Motor neuron (in vitro differentiated cells): ENCODE measurements around the gene STRIP1. TPM values are rescaled to one million over a fixed set of nuclear protein-coding genes. Genes with fewer than 3 reads are reported as not detected.

Source experiments
- ATAC-seq, 8 experiments: fragments of 200-7000 bp; cut with Tn5 transposase; replicated peaks in 6 of 8; 2 replicates each; pipeline ENCODE4 v1.8.0; 2021; ENCODE audit warnings: mild to moderate bottlenecking in 8 of 8, moderate library complexity in 8 of 8
- H3K27ac ChIP-seq, 2 donors: fragments of 250-450 bp; sonication (Bioruptor Pico); 2 replicates each; pipeline ENCODE4 v1.9.0; 2021; ENCODE audit warnings: antibody characterized with exemption in 2 of 2, mild to moderate bottlenecking in 2 of 2, moderate library complexity in 1 of 2
- H3K4me1 ChIP-seq, 2 donors: fragments of 250-450 bp; sonication (Bioruptor Pico); replicated peaks in 1 of 2; 2 replicates each; pipeline ENCODE4 v1.6.1; 2021; ENCODE audit warnings: antibody characterized with exemption in 2 of 2, mild to moderate bottlenecking in 2 of 2, moderate library complexity in 1 of 2
- H3K4me3 ChIP-seq, 5 donors: fragments of 250-450 bp; sonication (Bioruptor Pico); 2 replicates each; pipeline ENCODE4 v1.9.0; 2021; ENCODE audit warnings: antibody characterized with exemption in 5 of 5, mild to moderate bottlenecking in 5 of 5, moderate library complexity in 4 of 5
- WGBS, 10 experiments: fragments of 450-650 bp; shearing (Covaris generic); methylation state at CpG; one replicate each; pipeline ENCODE4 v1.0.0; 2022; 5-methylcytosine and 5-hydroxymethylcytosine counted together
- in situ Hi-C, 9 experiments: fragments of 400-800 bp; cut with MboI; loops; one replicate each; pipeline ENCODE4 v1.15.0; 2021; ENCODE audit warnings: low sequenced_read_pairs in 9 of 9, low pct_unique_long_range_greater_than_20kb in 2 of 9; ENCODE audit not compliant: unreplicated experiment in 9 of 9
- total RNA-seq, 8 experiments: library from RNA; unstranded; fragments of 300-600 nt; gene quantifications; 2 replicates each; pipeline versions ENCODE4 v1.2.3 to v1.2.4, GENCODE V29; 2022

Gene STRIP1
- total RNA-seq, 8 experiments from 2014 or later, result 29.7 to 98.3 (median 60.3) TPM

GRCh38 chr1:110089561-110090275 lies 55.3 kb downstream of the STRIP1 start:
- in situ Hi-C loops, result loop anchor here in 1 of 9 experiments (25.0 kb wide), 1 partner anchor 102 kb away; the partner anchor contains the start of gene AHCYL1
- ATAC-seq, result peak in 1 of 8 experiments; percentile 11
- Histone ChIP-seq H3K4me3 (no peak overlapping the region), H3K4me1 (peaks cover 0 to under 1% of the 10 kb centered on the region in 2 donors), H3K27ac (no peak overlapping the region)
- 40 to 68% (median 48%) methylated on average over 1 to 7 of the region's 7 CpGs; no CpG with 5 or more reads in 7 of the 10 experiments for WGBS, 10 experiments

- ATAC-seq, result no peak
- Histone ChIP-seq H3K27ac (no peak overlapping the region), H3K4me3 (no peak overlapping the region), H3K4me1 (no peaks in the 10 kb centered on the region)
- WGBS, 10 experiments, result 0 to 83% (median 46%) methylated on average over 1 to 2 of the region's 2 CpGs
- in situ Hi-C loops, result loop anchor here in 1 of 9 experiments (25.0 kb wide), 1 partner anchor 104 kb away; the partner anchor contains the start of gene AHCYL1
These were observed 57.0 kb downstream of the STRIP1 start for GRCh38 chr1:110091381-110091780.

DNA sequence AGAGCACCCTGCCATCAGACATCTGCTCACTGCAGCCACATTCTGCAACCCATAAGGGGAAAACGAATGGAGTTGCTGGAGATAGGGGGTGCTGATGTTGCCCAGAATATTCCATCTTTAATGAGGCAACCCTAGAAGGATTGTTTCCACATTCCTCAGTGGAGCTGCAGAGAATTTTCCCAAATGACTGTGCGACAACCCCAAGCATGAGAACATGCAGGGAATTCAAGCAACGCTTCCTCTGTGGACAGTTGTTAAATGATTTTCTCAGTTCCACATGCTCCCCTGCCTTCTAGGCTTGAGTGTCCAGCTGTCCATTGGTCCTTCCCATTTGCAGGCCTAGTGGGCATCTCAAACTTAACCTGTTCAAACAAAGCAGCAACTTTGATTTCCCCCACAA lies 57.4 kb downstream of the STRIP1 start:
- in situ Hi-C loops, result loop anchor here in 1 of 9 experiments (25.0 kb wide), 1 partner anchor 104 kb away; the partner anchor contains the start of gene AHCYL1
- no peaks in the 10 kb centered on the region for H3K4me1 ChIP-seq
- no peak for ATAC-seq

GRCh38 chr1:110092991-110093390 lies 58.6 kb downstream of the STRIP1 start:
- 50 to 100% (median 89%) methylated on average over 1 to 2 of the region's 2 CpGs; no CpG with 5 or more reads in 2 of the 10 experiments for WGBS, 10 experiments
- Histone ChIP-seq H3K4me1 (no peaks in the 10 kb centered on the region), H3K4me3 (no peak overlapping the region), H3K27ac (no peak overlapping the region)
- ATAC-seq, result peak in 1 of 8 experiments; percentile 17
- in situ Hi-C loops, result loop anchor here in 1 of 9 experiments (25.0 kb wide), 1 partner anchor 106 kb away; the partner anchor contains the start of gene AHCYL1

More for the DNA sequence above, 57.4 kb downstream of the STRIP1 start:
- no peak overlapping the region for H3K4me3 ChIP-seq
- WGBS, 10 experiments, result 0 to 55% (median 40%) methylated on average over 1 to 3 of the region's 3 CpGs; no CpG with 5 or more reads in 4 of the 10 experiments
- no peak overlapping the region for H3K27ac ChIP-seq

DNA sequence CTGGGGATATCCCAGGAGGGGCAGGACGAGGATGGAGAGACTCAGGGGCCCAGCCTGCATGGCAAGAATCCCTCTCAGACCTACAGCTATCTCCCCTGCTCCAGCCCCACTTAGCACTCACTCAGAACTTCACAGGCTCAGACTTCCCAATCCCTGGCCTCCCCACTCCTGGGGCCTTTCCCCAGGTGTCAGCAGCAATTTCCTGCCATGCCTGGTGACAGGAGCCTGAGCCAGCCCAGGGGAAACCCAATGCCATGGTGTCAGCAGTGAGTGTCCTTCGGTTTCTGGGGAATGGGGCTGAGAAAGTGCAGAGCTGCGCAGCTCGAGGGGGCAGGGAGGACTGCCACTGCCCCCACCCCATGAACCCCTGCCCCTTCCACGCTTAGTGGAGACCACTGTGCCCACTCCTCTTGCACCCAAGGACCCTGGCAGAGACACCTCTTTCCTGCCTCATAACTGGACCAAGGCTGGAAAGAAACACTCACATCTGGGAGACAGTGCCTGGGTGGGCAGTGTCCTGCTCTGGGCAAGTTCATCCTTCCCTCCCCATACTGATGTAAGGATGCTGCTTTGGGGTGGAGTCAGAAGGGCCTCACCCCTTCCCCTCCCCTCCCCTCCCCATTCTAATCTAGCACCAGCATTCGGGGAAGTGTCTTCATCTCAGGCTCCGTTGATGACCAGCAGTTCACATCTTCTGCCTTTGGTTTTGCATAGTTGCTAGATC lies 60.7 kb downstream of the STRIP1 start:
- WGBS, 10 experiments, result 20 to 47% (median 38%) methylated on average over 1 to 4 of the region's 7 CpGs; no CpG with 5 or more reads in 7 of the 10 experiments
- no peak overlapping the region for H3K4me3 ChIP-seq
- no peak overlapping the region for H3K27ac ChIP-seq
- no peaks in the 10 kb centered on the region for H3K4me1 ChIP-seq
- in situ Hi-C loops, result loop anchor here in 1 of 9 experiments (25.0 kb wide), 1 partner anchor 108 kb away; the partner anchor contains the start of gene AHCYL1
- peak in 1 of 8 experiments; percentile 19 for ATAC-seq

GRCh38 chr1:110097507-110098221 lies 63.2 kb downstream of the STRIP1 start:
- WGBS, 10 experiments, result 24 to 90% (median 80%) methylated on average over 2 to 11 of the region's 11 CpGs; no CpG with 5 or more reads in 2 of the 10 experiments
- H3K27ac ChIP-seq, result no peak overlapping the region
- H3K4me1 ChIP-seq, result no peaks in the 10 kb centered on the region
- in situ Hi-C loops, result loop anchor here in 1 of 9 experiments (25.0 kb wide), 1 partner anchor 110 kb away; the partner anchor contains the start of gene AHCYL1
- no peak for ATAC-seq
- no peak overlapping the region for H3K4me3 ChIP-seq

GRCh38 chr1:110098222-110099026 lies 64.0 kb downstream of the STRIP1 start:
- in situ Hi-C loops, result loop anchor here in 1 of 9 experiments (25.0 kb wide), 1 partner anchor 111 kb away; the partner anchor contains the start of gene AHCYL1
- 0 to 77% (median 48%) methylated on average over 1 to 4 of the region's 9 CpGs; no CpG with 5 or more reads in 5 of the 10 experiments for WGBS, 10 experiments
- H3K27ac ChIP-seq, result no peak overlapping the region
- H3K4me3 ChIP-seq, result no peak overlapping the region
- peak; percentile 31 to 81 (median 50) for ATAC-seq
- H3K4me1 ChIP-seq, result no peaks in the 10 kb centered on the region

- in situ Hi-C loops, result no loop called here
- Histone ChIP-seq H3K27ac (no peak overlapping the region), H3K4me1 (no peaks in the 10 kb centered on the region), H3K4me3 (no peak overlapping the region)
- 61 to 100% methylated on average over 1 to 2 of the region's 2 CpGs; no CpG with 5 or more reads in 8 of the 10 experiments for WGBS, 10 experiments
- no peak for ATAC-seq
These were observed 65.9 kb downstream of the STRIP1 start for GRCh38 chr1:110100335-110100734.

DNA sequence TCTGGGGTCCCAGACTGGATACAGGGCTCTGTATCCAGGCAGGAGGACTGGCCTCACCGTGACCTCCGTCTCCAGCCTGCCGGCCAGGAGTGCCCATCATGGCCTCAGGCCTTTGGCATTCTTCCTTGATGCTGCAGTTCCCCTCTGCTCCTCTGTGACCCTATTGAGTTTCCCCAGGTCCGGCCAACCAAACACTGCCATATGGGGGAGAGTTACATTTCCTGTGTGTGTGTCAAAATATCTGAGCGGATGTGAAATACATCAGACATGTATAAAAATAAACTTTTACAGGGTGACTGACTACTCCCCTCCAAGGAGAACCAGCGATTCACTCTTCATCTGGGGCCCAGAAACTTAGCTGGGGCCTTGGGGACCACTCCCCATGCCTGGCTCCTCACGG lies 67.7 kb downstream of the STRIP1 start:
- H3K27ac ChIP-seq, result no peak overlapping the region
- peaks cover 0 to 2% of the 10 kb centered on the region in 2 donors for H3K4me1 ChIP-seq
- no peak for ATAC-seq
- WGBS, 10 experiments, result 0 to 75% (median 48%) methylated on average over 1 to 4 of the region's 7 CpGs; no CpG with 5 or more reads in 2 of the 10 experiments
- H3K4me3 ChIP-seq, result no peak overlapping the region
- in situ Hi-C loops, result no loop called here
